K562 (cell line): ENCODE measurements around the gene ZSCAN22. TPM values are rescaled to one million over a fixed set of nuclear protein-coding genes. Genes with fewer than 3 reads are reported as not detected.
A peak's percentile ranks its signal among the peaks of the same experiment; 100 is the strongest.

ENCODE experiments used
- ARHGAP35 ChIP-seq: fragments of 450-650 bp; IDR thresholded peaks from 2 replicates; pipeline ENCODE4 v1.6.1; 2018; ENCODE audit not compliant: partially characterized antibody
- CLOCK ChIP-seq: fragments of 250-450 bp; sonication (Bioruptor Pico); IDR thresholded peaks from 2 replicates; pipeline ENCODE4 v1.4.0; 2020; ENCODE audit warnings: mild to moderate bottlenecking, moderate library complexity, borderline replicate concordance
- CTBP1 ChIP-seq: fragments of 450-650 bp; IDR thresholded peaks from 2 replicates; pipeline ENCODE4 v1.6.1; 2016; ENCODE audit warnings: borderline replicate concordance
- CUX1 ChIP-seq: fragments of 200-800 bp; sonication (Bioruptor generic); IDR thresholded peaks from 2 replicates; pipeline ENCODE4 v1.6.1; 2016; ENCODE audit warnings: missing genetic modification characterization, missing compliant biosample characterization
- KAT8 ChIP-seq: fragments of 450-650 bp; IDR thresholded peaks from 2 replicates; pipeline ENCODE4 v1.6.1; 2016; ENCODE audit warnings: low read depth, mild to moderate bottlenecking
- KDM1A ChIP-seq, 2 experiments: fragments of 450-650 bp; IDR thresholded peaks; 2 replicates each; pipeline ENCODE4 v1.6.1; 2016; ENCODE audit warnings: mild to moderate bottlenecking in 2 of 2
- MTF1 ChIP-seq: fragments of 250-450 bp; sonication (Bioruptor Pico); IDR thresholded peaks from 2 replicates; pipeline ENCODE4 v1.9.0; 2021; ENCODE audit warnings: moderate library complexity, mild to moderate bottlenecking, inconsistent platforms, borderline replicate concordance
- POLR2B ChIP-seq: fragments of 450-650 bp; IDR thresholded peaks from 2 replicates; pipeline ENCODE4 v1.6.1; 2018; ENCODE audit warnings: low read depth; ENCODE audit not compliant: partially characterized antibody
- PTTG1 ChIP-seq: fragments of 450-650 bp; IDR thresholded peaks from 2 replicates; pipeline ENCODE4 v1.6.1; 2016; ENCODE audit warnings: low read depth, mild to moderate bottlenecking, missing genetic modification characterization, missing compliant biosample characterization
- SMAD2 ChIP-seq: fragments of 150-350 bp; IDR thresholded peaks from 2 replicates; pipeline ENCODE4 v1.6.1; 2014; ENCODE audit warnings: low read depth, mild to moderate bottlenecking, low read length
- VEZF1 ChIP-seq: fragments of 200-800 bp; sonication (Bioruptor generic); IDR thresholded peaks from 2 replicates; pipeline ENCODE4 v1.6.1; 2017; ENCODE audit warnings: missing genetic modification characterization, missing compliant biosample characterization
- ZBTB34 ChIP-seq: fragments of 250-450 bp; sonication (Bioruptor Pico); IDR thresholded peaks from 2 replicates; pipeline ENCODE4 v1.8.0; 2021; ENCODE audit warnings: mild to moderate bottlenecking, moderate library complexity
- ZNF507 ChIP-seq: conservative IDR thresholded peaks from 2 replicates; pipeline ENCODE4 v1.6.1; 2017; ENCODE audit warnings: missing genetic modification characterization, missing compliant biosample characterization
- ZNF57 ChIP-seq: fragments of 450-650 bp; formaldehyde crosslinking; IDR thresholded peaks from 2 replicates; pipeline ENCODE4 v1.4.0; 2020; ENCODE audit warnings: mild to moderate bottlenecking, moderate library complexity
- ZNF655 ChIP-seq: fragments of 250-450 bp; sonication (Bioruptor Pico); IDR thresholded peaks from 2 replicates; pipeline ENCODE4 v1.5.0; 2021
- polyA plus RNA-seq, 8 experiments: library from polyadenylated mRNA; depleted of rRNA in 4 of 8; stranded (reverse) in 5 of 8; unstranded in 3 of 8; fragments of >200 nt; fragmentation: Nextera tagmentation in 2 of 8; fragmentation: Illumina TruSeq in 1 of 8; extraction: Ambion mirVana in 2 of 8; extraction: Trizol in 1 of 8; gene quantifications; 2 replicates each; pipeline versions ENCODE4 v1.2.1 to v1.2.3, GENCODE V29; 2011 to 2014; ENCODE audit warnings: inconsistent platforms in 1 of 8, missing spikeins in 1 of 8
- total RNA-seq, 7 experiments: library from RNA; depleted of rRNA in 6 of 7; stranded (reverse); fragments of >200 nt in 6 of 7; fragmentation: Illumina TruSeq in 2 of 7; extraction: Trizol in 2 of 7; gene quantifications; 2 replicates each; pipeline versions ENCODE4 v1.2.1 to v1.2.3, GENCODE V29; 2011 to 2021; ENCODE audit warnings: low replicate concordance in 1 of 7

The ZSCAN22 gene
- total and polyA plus RNA-seq, 9 of the 15 experiments (the other 6 are each of a cell fraction or from before 2014, with no cell fraction given): 0.98 to 5.3 (median 3.0) TPM

- TF ChIP-seq CUX1 (CRISPR knock-in tag) (no peak), ZNF507 (no peak), VEZF1 (CRISPR knock-in tag) (peak; percentile 63), ZNF57 (CRISPR knock-in tag) (no peak), POLR2B (peak; percentile 84), KDM1A (IDR thresholded peaks at IDR 0.05) (no peak; a peak in 1 of 4 replicates), CLOCK (CRISPR knock-in tag) (no peak), MTF1 (CRISPR knock-in tag) (no peak), KAT8 (no peak), PTTG1 (tag) (no peak), CTBP1 (peak; percentile 94), SMAD2 (no peak), ARHGAP35 (no peak), ZNF655 (CRISPR knock-in tag) (no peak), ZBTB34 (CRISPR knock-in tag) (no peak)
Measured at GRCh38 chr19:58326914-58327726, at the start of gene ZSCAN22 (continued).
